ENCODE results near the gene NKX6-2. TPM values are rescaled to one million over a fixed set of nuclear protein-coding genes. Genes with fewer than 3 reads are reported as not detected.
"Not testable (repeated sequence)": the region's sequence is repeated elsewhere in the genome, so short reads cannot be mapped to it uniquely, and the experiment has no call there.

Gene NKX6-2
- total RNA-seq, 1 donor from 2014 or later, result not detected

DNA sequence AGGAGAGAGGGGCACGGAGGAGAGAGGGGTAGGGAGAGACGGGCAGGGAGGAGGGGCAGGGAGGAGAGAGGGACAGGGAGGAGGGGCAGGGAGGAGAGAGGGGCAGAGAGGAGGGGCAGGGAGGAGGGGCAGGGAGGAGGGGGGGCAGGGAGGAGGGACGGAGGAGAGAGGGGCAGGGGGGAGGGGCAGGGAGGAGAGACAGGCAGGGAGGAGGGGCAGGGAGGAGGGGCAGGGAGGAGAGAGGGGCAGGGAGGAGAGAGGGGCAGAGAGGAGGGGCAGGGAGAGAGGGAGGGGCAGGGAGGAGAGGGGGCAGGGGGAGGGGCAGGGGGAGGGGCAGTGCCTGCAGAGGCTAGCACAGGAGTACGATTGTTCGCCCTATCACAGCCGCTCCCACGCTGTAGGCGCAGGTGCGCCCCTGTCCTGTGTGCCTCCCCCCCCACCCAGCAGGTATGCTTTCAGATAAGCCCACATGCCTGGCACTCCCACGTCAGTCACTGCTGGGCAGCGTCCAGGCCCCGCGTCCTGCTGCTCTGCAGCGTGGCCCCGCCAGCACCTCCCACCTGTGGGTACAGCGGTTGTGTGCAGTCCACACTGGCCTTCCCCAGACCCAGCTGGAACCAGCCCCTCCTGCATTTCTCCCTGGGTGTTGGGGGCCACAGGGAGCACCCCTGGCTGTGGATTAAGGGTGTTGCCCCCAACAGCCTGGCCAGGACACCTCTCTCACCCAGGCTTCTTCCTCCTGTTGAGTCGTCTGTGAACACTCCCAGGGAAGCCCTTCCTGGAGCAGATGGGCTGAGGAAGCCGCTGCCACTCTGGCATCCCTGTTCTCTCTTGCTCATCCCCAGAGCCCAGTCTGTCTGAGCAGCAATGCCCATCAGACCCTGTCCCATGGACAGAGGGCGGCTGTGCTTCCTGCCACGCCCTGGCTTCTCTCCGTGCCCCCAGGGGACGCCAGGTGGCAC lies 10.8 kb downstream of the NKX6-2 start:
- Mint-ChIP-seq H3K9me3 (peaks cover 6% of the 10 kb centered on the region), H3K4me1 (peaks cover 4% of the 10 kb centered on the region), H3K36me3 (peaks cover 3% of the 10 kb centered on the region), H3K27ac (no peak overlapping the region), H3K4me3 (no peak overlapping the region), H3K27me3 (ENCODE audit: insufficient read depth, low read depth) (peaks cover 6% of the 10 kb centered on the region)
- peaks cover 3% of the 10 kb centered on the region for H3F3A ChIP-seq (ENCODE audit: low read depth)
- H3K9ac ChIP-seq, result no peak overlapping the region
- no peak overlapping the region for H3K27ac ChIP-seq
- peaks cover 5% of the 10 kb centered on the region for H3K27me3 ChIP-seq
- DNase-seq (ENCODE audit: low spot score), result no peak
- H3K4me2 ChIP-seq, result no peak overlapping the region
- no peaks in the 10 kb centered on the region for H3K9me3 ChIP-seq (ENCODE audit: low read depth)
- no peaks in the 10 kb centered on the region for H3K79me2 ChIP-seq (ENCODE audit: low read depth)
- no peak overlapping the region for H3K4me3 ChIP-seq
- TF ChIP-seq EZH2 (IDR thresholded peaks at IDR 0.05) (no peak), EZH2phosphoT487 (IDR thresholded peaks at IDR 0.05) (no peak)
- no peaks in the 10 kb centered on the region for H3K4me1 ChIP-seq
- H4K20me1 ChIP-seq (ENCODE audit: low read depth), result peaks cover 2% of the 10 kb centered on the region
- no peaks in the 10 kb centered on the region for H3K36me3 ChIP-seq
- H2AFZ ChIP-seq (replicated peaks), result no peak overlapping the region

DNA sequence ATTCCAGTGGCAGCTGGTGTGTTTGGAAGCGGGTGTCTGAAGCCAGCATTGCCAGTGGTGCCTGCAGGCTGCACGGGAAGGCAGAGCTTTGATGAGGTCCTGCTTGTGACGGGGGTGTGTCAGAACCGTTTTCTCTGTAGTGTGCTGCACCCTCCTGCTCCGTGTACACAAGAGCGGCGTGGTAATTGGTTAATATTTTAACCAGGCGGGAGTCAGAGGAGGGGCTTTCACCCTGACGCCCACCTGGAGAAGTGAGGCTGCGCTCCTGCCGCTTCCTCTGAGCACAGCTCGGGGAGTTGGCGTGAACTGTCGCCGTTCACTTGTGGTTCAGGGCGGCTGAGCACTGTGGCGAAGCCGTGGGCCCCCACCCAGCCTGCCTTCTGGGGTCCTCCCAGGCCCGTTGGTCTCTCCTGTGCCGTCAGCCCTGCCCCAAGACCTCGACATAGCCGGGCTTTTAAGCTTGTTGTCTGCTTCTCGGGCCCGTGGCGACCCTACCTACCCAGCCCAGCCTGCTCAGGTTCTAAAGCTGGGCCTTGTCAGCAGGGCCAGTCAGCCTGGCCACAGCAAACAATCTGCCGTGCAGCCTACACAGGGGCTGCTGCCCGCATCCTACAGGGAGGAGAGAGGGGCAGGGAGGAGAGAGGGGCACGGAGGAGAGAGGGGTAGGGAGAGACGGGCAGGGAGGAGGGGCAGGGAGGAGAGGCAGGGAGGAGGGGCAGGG lies 11.6 kb downstream of the NKX6-2 start:
- Histone ChIP-seq H3K4me3 (no peak overlapping the region), H3K9me3 (ENCODE audit: low read depth) (no peaks in the 10 kb centered on the region), H4K20me1 (ENCODE audit: low read depth) (peaks cover 2% of the 10 kb centered on the region), H3K4me1 (no peaks in the 10 kb centered on the region), H3K9ac (no peak overlapping the region), H3K4me2 (no peak overlapping the region), H3K79me2 (ENCODE audit: low read depth) (no peaks in the 10 kb centered on the region), H3K27me3 (no peaks in the 10 kb centered on the region), H2AFZ (replicated peaks) (no peak overlapping the region), H3K36me3 (no peaks in the 10 kb centered on the region), H3K27ac (no peak overlapping the region), H3F3A (ENCODE audit: low read depth) (peaks cover 3% of the 10 kb centered on the region)
- Mint-ChIP-seq H3K27me3 (ENCODE audit: insufficient read depth, low read depth) (peaks cover 6% of the 10 kb centered on the region), H3K9me3 (peaks cover 6% of the 10 kb centered on the region), H3K36me3 (peaks cover 3% of the 10 kb centered on the region), H3K4me3 (no peak overlapping the region), H3K27ac (no peak overlapping the region), H3K4me1 (peaks cover 4% of the 10 kb centered on the region)
- TF ChIP-seq EZH2 (IDR thresholded peaks at IDR 0.05) (no peak), EZH2phosphoT487 (IDR thresholded peaks at IDR 0.05) (no peak)
- TF ChIP-seq, protein P1, sequence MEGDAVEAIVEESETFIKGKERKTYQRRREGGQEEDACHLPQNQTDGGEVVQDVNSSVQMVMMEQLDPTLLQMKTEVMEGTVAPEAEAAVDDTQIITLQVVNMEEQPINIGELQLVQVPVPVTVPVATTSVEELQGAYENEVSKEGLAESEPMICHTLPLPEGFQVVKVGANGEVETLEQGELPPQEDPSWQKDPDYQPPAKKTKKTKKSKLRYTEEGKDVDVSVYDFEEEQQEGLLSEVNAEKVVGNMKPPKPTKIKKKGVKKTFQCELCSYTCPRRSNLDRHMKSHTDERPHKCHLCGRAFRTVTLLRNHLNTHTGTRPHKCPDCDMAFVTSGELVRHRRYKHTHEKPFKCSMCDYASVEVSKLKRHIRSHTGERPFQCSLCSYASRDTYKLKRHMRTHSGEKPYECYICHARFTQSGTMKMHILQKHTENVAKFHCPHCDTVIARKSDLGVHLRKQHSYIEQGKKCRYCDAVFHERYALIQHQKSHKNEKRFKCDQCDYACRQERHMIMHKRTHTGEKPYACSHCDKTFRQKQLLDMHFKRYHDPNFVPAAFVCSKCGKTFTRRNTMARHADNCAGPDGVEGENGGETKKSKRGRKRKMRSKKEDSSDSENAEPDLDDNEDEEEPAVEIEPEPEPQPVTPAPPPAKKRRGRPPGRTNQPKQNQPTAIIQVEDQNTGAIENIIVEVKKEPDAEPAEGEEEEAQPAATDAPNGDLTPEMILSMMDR (IDR thresholded peaks at IDR 0.05), result no peak
- DNase-seq (ENCODE audit: low spot score), result no peak

DNA sequence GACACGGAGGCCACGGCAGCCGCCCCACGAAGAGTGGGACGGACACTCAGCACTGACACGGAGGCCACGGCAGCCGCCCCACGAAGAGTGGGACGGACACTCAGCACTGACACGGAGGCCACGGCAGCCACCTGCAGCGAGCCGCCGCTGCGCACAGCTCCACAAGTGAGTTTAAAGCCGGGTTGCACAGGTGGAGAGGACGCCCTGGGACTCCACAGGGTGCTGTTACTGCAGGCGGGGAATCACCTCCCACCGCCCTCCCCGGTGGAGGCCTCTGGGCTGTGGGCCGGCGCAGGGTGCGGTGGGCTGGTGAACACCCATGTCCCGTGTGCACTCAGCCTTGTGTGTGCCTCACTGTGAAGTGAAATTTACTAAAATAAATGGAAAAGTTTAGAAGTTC lies 13.1 kb downstream of the NKX6-2 start:
- H3K27ac Mint-ChIP-seq; H3K27me3 Mint-ChIP-seq (ENCODE audit: insufficient read depth, low read depth); H2AFZ ChIP-seq (replicated peaks); H4K20me1 ChIP-seq (ENCODE audit: low read depth); H3K4me3 ChIP-seq; H3F3A ChIP-seq (ENCODE audit: low read depth); DNase-seq (ENCODE audit: low spot score); H3K27ac ChIP-seq; H3K9me3 ChIP-seq (ENCODE audit: low read depth); H3K79me2 ChIP-seq (ENCODE audit: low read depth); H3K4me1 Mint-ChIP-seq; H3K4me1 ChIP-seq; H3K9ac ChIP-seq; H3K4me2 ChIP-seq; H3K27me3 ChIP-seq; H3K4me3 Mint-ChIP-seq; H3K36me3 Mint-ChIP-seq; H3K36me3 ChIP-seq: not testable (repeated sequence)
- peaks cover 12% of the 10 kb centered on the region for H3K9me3 Mint-ChIP-seq

DNA sequence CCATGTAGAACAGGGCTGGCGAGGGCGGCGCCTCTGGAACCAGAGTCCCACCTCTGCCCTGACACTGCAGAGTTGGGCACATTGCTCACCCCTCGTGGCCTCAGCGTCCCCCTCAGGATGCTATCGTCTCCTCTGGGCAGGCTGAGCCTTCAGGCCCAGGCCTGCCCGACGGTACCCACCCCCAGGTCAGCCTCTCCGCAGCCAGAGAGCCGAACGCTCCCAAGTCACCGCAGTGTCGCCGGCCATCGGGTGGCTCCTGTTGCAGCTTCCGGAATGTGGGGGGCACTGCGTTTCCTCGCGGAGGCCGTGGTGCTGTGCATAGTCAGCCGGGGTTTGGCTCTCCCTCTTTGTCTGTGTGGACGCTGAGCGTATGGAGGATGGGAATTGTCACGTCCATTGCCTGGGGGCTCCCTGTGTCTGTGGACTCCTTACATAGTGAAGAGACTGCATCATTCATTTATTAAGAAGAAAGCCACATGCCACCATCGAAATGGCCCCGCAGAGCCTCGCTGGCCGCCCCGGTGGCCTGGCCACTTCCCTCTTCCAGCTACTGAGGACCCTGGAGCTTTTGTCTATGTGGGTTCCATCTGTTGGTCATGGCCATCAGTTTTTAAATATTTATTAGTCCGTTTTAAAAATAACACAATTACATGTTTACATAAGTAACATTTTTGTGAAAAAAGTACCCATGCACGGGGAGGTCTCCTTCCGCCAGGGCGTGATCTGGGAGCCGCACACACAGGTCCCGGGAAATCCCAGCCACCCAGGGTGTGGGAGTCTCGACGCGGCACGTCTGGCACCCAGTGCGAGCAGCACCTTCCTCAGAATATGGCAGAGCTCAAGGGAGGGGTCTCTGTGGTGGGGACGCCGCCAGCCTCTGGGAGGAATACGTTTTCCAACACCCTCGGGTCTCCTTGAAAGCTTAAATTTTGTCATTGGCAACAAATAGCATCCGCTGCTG lies 15.6 kb downstream of the NKX6-2 start:
- no peak overlapping the region for H3K27ac Mint-ChIP-seq
- Histone ChIP-seq H4K20me1 (ENCODE audit: low read depth) (no peaks in the 10 kb centered on the region), H3K4me3 (no peak overlapping the region), H3K4me2 (no peak overlapping the region), H3K4me1 (no peaks in the 10 kb centered on the region), H3K27me3 (no peaks in the 10 kb centered on the region), H2AFZ (replicated peaks) (no peak overlapping the region), H3K9ac (no peak overlapping the region), H3K27ac (no peak overlapping the region), H3K79me2 (ENCODE audit: low read depth) (no peaks in the 10 kb centered on the region), H3K9me3 (ENCODE audit: low read depth) (no peaks in the 10 kb centered on the region), H3K36me3 (no peaks in the 10 kb centered on the region), H3F3A (ENCODE audit: low read depth) (peaks cover 3% of the 10 kb centered on the region)
- H3K4me1 Mint-ChIP-seq, result peaks cover 8% of the 10 kb centered on the region
- H3K9me3 Mint-ChIP-seq, result peaks cover 14% of the 10 kb centered on the region
- H3K27me3 Mint-ChIP-seq (ENCODE audit: insufficient read depth, low read depth), result peaks cover 8% of the 10 kb centered on the region
- DNase-seq (ENCODE audit: low spot score), result no peak
- H3K4me3 Mint-ChIP-seq, result no peak overlapping the region
- no peak for TF ChIP-seq EZH2phosphoT487 (IDR thresholded peaks at IDR 0.05)
- no peak for TF ChIP-seq EZH2 (IDR thresholded peaks at IDR 0.05)
- TF ChIP-seq, protein P1 (IDR thresholded peaks at IDR 0.05), result no peak
- peaks cover 7% of the 10 kb centered on the region for H3K36me3 Mint-ChIP-seq

Data from neural progenitor cell (in vitro differentiated cells).